Ishikawa (cell line): ENCODE results near the gene IFRD2.

Experiments used
- CEBPB ChIP-seq: IDR thresholded peaks from 2 replicates; pipeline ENCODE4 v1.6.1; 2012
- CREB1 ChIP-seq: IDR thresholded peaks from 2 replicates; pipeline ENCODE4 v1.6.1; 2012; ENCODE audit warnings: low read depth
- EGR1 ChIP-seq: IDR thresholded peaks from 2 replicates; pipeline ENCODE4 v1.6.1; 2012
- EP300 ChIP-seq: IDR thresholded peaks from 2 replicates; pipeline ENCODE4 v1.6.1; 2012; ENCODE audit warnings: borderline replicate concordance
- FOXM1 ChIP-seq: IDR thresholded peaks from 2 replicates; pipeline ENCODE4 v1.6.1; 2012; ENCODE audit warnings: low read depth, borderline replicate concordance
- MAX ChIP-seq: IDR thresholded peaks from 2 replicates; pipeline ENCODE4 v1.6.1; 2012
- NFIC ChIP-seq: IDR thresholded peaks from 2 replicates; pipeline ENCODE4 v1.6.1; 2012
- RAD21 ChIP-seq: IDR thresholded peaks from 2 replicates; pipeline ENCODE4 v1.6.1; 2012; ENCODE audit warnings: low read depth
- REST ChIP-seq: IDR thresholded peaks from 2 replicates; pipeline ENCODE4 v1.6.1; 2012; ENCODE audit warnings: low read depth, mild to moderate bottlenecking
- TAF1 ChIP-seq: IDR thresholded peaks from 2 replicates; pipeline ENCODE4 v1.6.1; 2012; ENCODE audit warnings: low read depth, mild to moderate bottlenecking
- TEAD4 ChIP-seq: IDR thresholded peaks from 2 replicates; pipeline ENCODE4 v1.6.1; 2012
- YY1 ChIP-seq: IDR thresholded peaks from 2 replicates; pipeline ENCODE4 v1.6.1; 2012; ENCODE audit warnings: low read depth
- ZBTB7A ChIP-seq: IDR thresholded peaks from 2 replicates; pipeline ENCODE4 v1.6.1; 2012; ENCODE audit warnings: low read depth

- no peak for TF ChIP-seq CREB1
- no peak for TF ChIP-seq YY1
- TF ChIP-seq TAF1: no peak
- TF ChIP-seq REST: no peak
- TF ChIP-seq MAX: no peak
- no peak for TF ChIP-seq FOXM1
- TF ChIP-seq CEBPB: no peak
- TF ChIP-seq RAD21: no peak
- no peak for TF ChIP-seq NFIC
- no peak for TF ChIP-seq ZBTB7A
- no peak for TF ChIP-seq TEAD4
- no peak for TF ChIP-seq EP300
- no peak for TF ChIP-seq EGR1
Observed at GRCh38 chr3:50275141-50275995, 16.9 kb downstream of the IFRD2 start.
